GM21786 (cell line): ENCODE data around the gene TBC1D9B.

Experiments used
- ATAC-seq: cut with Tn5 transposase; IDR thresholded peaks from one replicate; pipeline ENCODE4 v1.9.1; 2021; ENCODE audit not compliant: unreplicated experiment

Gene TBC1D9B

DNA sequence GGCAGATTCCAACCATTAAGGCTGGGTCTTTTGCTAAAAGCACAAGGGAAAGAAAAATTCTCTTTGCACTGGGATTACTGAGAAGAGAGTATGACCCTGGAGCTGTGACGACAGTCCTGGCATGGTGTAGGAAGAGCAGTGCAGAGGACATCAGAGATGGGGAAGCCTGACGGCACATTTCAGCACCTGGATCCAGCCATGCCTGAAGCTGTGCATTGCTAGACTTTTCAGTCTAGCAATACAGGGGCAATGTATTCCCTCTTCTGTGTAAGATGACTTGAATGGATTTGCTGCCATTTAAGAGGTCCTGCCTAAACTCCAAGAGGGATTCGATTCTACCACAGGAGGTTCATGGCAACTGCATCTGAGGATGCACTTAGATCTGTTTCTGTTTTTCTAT, 36.7 kb downstream of the TBC1D9B start:
- ATAC-seq, result no peak

DNA sequence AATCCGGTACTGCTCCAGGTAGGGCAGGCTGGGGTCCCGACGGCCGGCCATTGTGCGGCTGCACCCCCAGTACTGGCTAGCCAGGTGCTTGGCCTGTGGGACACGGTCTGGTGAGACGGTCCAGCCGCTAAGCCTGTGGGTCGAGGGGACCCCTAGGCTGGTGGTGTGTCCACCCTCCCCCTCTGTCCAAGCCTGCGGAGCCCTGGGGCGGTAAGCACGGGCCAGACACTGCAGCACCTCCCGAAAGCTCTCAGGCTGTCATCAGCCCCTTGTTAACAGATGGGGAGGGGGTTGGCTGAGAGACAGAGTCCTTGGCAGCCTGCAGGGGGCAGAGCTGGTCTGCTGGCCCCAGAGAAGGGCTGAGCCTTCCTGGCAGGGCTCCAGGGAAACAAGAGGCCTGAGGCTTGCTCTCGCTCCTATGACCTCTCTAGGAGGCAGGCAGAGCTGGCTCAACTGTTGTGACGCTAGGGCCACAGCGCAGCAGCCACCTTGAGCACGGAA, 37.2 kb downstream of the TBC1D9B start:
- no peak for ATAC-seq

DNA sequence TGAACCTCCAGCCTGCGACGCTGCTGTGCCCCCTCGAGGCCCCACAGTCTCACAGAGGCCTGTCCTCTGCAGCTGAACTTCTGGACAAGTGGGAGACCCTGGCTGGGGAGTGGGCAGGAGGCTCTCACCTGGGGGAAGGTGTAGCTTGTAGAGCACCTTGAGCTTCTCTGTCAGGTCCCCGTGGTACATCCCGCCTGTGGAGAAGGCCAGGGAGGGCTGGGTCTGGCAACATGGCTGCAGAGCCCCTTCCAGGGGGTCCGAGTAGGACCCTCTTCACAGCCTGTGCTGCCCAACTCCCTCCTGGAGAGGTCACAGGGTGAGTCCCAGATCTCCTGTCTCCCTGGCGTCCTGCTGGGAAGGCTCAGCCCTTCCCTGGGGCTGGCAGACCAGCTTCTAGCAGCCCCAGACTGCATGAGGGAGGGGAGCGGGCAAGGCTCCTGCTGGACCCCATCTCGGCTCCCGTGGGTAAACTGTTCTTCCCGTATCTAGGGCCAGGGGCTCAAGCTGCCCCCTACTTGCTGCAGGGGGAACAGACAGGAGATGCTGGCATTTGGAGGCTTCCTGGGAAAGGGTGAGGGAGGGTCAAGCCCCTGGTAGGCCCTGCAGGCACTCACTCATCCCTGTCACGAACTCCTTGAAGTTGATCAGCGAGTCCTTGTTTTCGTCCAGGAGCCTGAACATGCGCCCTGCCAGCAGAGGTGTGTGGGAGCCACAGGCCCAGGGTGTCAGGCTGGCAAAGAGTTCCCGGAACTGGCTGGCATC, 37.9 kb downstream of the TBC1D9B start:
- ATAC-seq, result no peak

DNA sequence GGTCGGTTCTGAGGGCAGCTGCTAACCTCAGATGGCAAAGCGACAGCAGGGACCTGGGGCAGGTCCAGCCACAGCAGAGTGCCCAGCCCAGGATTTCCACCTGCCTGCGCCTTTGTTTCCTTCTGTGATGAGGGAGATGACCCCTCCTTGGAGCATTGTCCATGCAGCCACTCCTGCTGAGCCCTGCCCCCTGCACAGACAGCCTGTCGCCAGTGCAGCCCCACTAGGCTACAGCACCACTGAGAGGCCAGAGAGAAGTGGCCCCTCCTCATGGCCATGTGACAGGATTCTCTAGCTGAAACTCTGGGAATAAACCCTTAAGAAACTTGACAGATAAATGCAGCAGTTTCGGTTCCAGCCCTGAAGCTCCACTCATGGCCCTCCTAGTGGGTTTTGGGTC, 38.6 kb downstream of the TBC1D9B start:
- ATAC-seq, result no peak

DNA sequence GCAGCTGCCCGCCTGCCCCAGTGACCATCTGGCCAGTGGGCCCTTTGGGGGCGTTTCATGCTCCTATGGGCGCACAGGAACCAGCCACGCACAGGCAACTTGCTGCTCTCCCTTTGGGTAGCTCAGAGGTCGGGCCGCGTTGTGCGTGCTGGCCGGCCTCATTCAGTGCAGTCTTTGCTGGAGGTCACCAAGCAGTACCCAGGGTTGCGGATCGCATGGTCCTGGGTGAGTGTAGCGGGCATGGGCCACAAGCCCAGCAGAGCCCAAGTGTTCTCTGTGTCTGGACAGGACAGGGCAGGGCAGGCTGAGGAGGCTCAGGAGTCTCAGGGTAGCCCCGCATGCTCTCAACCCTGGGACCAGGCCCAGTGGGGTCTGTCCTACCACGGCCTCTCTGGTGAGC, 39.2 kb downstream of the TBC1D9B start:
- ATAC-seq, result no peak

DNA sequence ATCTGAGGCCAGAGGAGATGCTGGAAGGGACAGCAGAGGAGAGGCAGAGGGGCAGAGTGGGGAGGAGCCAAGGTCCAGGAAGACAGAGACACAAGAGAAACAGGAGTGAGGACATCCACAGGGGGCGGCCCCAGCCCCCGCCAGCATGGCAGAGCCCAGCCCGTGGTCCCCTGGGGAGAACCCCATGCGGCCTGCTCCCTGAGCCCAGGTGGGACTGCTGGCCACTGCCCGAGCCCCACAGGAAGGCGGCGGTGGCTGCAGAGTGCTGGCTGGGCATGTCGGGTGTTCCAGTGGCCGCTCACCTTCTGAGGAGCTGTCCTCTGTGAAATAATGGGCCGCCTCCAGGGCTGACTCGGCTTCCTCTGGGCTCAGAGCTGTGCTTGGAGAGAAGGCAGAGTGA, 40.2 kb downstream of the TBC1D9B start:
- no peak for ATAC-seq

DNA sequence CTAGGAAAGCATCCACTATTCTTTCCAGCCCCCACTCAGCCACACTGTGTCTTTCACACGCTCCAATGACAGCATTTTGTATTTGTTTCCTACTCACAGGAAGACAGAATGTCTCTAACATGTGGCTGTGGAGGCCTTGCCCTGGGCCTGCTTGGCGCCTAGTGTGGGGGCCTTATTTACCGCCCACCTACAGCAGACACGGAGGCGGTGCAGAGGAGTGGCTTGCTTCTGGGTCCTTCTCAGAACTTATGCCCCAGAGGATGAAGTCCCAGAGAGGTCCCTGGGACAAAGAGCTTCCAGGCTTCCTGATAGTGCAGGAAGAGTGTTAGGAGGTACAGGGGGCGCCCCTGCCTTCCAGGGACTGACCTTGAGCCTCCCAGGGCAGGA, 40.6 kb downstream of the TBC1D9B start:
- no peak for ATAC-seq

DNA sequence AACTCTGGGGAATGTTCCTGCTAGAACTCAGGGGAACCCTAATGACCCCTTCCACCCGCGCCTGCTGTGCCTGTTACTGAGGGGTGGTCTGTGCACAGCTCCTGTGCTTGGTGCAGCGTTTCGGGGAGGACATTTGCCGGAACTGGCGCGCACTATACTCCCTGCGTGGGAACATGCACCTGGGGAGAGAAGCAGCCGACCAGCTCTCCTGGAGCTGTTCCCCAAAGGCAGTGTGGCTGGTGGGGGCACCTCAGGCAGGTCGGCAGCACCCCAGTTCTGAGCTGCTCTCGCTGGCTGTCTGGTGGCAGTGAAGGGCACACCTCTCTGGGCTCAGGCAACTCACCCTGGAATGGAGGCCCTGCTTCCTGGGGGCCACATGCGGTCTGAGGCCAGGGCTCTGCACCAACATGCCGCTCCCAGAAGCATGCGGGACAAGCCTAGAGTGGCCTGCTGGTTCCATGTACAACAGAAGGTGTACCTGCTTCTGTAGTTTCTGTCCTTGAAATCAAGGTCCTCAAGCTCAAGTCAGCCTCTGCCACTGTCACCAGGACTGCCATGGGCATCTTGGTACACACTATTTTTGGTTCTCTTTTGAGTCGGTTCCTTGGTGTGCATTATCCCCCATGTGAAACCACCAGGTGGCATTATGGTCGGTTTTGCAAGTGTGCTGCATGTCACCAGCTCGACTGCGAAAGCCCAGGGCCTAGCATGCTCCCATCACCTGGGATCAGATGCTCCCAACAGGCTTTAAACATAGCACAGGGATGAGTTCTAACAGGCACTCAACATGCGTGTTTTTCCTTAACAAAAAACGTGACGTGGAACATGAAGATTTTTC, 41.2 kb downstream of the TBC1D9B start:
- ATAC-seq, result no peak

DNA sequence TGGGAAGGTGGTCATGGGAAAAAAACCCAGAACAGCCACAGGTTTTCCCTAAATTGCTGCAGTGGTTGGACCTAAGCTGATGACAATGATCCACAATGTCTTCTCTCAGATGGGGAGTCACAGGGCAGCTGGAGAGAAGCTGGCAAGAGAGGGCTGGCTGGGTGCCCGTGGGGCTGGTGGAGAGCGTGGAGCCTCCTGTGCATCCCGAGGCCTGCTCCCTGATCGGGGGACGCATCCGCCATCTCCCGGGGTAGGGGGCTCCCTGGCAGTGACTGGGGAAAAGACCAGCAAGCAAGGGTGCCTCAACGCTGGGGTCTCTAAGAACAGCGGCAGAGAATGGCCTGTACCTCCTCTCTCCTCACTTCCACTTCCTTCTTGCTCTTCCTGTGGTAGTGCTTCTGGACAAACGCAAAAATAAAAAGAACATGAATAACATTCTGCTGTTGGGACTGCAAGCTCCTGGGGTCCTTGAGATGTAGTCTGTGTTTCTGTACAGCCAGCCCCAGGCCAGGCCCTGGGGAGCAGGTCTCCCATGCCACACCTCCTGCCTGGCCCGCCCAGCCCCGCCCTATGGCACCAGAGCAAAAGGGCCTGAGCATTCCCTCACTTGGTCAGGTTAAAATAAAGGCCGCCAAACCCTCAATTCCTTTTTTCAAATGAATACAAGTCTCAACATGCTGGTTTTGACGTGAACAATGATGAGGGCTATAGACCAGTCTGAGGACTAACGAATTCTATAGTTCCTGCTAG, 42.0 kb downstream of the TBC1D9B start:
- no peak for ATAC-seq

DNA sequence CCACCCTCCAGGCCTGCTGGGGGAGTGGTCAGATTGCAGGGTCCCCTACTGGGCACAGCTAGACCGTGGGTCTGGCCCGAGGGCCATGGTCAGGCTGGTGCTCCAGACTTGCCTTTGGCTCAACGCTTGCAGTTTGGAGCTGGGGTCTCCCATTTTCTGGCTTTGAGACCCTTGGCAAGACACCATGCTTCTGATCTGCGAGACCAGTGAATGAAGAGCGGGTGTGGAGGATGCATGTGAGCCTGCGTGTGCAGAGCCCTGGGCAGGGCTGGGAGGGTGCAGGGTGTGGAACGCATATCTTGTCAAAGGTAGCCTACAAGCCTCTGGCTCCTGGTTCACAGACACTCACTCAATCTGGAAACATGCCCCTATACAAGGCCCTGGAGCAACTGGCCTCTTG, 43.0 kb downstream of the TBC1D9B start:
- ATAC-seq, result no peak

DNA sequence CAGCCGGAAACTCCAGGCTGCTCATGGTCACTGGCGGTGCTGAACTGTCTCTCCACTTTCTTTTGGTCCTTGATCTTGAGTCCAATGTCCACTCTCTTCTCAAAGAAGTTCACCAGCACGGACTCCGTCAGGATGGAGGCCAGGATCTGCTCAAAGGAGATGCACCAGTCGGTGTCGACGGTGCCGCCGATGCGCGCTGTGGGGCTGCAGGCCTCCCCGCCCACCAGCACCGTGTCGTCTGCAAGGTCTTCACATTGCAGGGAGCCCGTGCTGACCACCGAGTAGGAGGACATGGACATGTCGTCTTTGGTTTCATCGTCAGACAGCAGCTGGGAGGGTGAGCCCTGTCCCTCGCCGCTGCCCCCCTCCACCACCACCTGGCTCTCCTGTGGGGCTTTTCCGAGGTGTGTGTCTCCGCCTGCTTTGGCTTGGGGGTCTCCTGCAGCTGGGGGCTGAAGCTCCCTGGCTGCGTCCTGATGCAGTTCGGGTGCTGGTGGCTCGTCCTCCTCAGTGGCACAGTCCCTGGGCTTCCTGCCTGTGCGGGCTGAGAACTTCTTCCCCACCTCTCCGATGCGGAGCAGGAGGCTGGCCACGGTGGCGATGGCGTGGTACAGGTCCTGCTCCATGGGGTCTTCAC, 44.1 kb downstream of the TBC1D9B start:
- ATAC-seq, result no peak

DNA sequence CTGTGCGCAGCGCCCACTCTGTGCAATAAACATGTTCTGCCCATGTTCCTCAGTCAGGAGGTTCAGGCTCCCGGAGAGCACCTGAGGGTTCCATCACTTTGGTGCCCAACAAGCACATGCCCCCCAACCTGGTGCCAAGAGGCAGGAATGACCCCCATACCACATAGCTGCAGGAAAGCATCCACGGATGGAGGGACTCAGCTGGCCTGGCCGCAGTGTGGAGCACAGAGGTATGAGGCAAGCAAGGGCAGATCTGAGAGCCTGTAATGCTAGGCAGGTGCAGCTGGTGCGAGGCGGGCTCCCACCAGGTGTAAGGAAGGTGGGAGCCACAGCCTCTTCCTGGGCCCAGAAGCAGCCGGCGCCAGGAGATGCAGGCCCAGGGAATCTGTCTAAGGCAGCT, 44.8 kb downstream of the TBC1D9B start:
- no peak for ATAC-seq

DNA sequence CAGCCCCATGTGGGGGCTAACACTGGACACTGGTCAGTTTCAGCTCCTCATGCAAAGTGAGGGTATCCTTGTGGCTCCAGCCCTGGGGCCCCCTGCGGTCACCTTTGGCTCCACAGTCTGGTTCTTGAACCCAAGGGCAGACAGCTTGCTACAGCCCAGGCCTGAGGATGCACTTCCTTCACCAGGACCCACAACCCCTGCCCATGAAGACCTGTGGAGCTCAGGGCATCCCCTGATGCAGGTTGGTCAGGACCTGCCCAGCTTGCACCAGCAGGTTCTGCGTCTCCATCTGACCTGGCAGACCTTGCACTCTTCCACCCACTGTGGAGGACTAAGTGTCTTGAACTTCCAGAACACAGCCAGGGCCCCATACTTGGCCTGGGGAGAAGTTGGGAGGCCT, 45.4 kb downstream of the TBC1D9B start:
- no peak for ATAC-seq

DNA sequence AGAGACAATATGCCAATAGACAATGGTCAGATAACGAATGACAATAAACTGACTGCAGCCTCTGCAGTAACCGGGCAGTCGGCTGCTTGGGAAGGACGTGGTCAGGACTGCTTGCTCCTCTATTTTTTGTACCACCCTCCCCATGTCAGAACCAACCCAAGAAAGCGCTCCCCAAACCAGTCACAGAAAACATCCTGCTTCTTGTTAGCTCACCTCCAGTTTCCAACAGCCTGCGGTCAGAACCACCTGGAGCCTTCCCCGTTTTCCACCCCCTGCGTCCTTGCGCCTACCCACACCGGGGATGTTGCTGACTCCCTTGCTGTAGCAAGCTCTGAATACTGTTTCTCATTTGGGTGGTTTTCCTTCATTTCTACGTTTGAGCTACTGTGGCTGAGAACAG, 47.4 kb downstream of the TBC1D9B start:
- ATAC-seq, result no peak

DNA sequence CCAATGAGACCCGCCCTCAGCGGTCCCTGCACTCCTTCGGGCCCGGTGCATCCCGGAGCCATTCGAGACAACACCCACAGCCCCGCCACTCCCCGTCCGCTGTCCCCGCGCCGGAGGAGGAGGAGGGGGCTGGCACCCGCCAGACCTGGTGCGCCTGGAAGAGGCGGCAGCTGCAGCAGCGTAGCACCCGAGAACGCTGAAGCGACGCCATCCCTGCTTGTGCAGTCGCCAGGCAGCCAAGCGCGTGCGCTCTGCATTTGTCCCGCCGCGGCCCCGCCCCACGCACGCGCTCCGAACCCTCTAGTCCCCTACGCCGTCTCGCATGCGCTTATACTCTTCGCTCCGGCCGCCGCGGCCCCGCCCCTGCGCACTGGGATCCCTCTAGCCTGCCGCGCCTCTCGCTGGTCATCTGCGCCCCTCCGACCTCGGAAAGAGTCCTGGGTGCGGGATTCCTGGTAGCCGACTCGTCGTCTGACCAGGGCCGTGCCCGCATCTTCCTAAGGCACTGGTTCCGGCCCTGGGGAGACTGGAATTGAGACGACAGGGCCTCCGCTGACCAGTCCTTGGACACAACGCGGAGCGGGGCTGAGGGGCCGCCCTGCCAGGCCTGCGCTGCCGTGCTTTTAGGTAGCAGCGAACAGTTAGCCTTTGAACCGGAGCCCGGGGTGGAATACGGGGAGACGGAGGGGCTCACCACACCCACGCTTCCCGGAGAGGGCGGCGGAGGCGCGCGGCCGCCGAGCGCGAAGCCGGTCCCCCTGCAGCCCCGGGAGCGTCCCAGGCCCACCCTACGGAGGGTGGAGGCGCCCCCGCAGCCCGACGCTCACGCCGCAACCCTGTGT, 48.9 kb downstream of the TBC1D9B start, which contains the start of gene MRNIP:
Gene MRNIP (minus strand): TSS at position 232 of the 842 bp plus-strand sequence. CDS start 21 bp downstream, at position 211.
- ATAC-seq, result peak; percentile 97

DNA sequence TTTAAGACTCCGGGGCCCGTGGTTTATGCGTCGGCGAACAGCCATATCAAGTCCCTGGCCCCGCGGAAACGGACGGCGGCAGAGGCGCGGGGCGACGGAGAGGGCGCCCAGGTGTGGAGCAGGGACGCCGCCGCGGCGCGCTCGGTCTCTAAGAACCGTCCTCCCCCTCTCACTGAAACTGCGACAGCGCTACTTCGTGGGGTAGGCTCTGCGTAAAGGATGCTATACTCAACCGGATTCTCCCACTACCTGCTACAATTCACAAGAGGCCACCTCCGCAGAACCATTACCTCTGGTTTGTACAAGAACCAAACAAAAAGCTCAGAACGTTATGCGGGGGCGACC, 49.5 kb downstream of the TBC1D9B start:
- peak; percentile 33 for ATAC-seq

DNA sequence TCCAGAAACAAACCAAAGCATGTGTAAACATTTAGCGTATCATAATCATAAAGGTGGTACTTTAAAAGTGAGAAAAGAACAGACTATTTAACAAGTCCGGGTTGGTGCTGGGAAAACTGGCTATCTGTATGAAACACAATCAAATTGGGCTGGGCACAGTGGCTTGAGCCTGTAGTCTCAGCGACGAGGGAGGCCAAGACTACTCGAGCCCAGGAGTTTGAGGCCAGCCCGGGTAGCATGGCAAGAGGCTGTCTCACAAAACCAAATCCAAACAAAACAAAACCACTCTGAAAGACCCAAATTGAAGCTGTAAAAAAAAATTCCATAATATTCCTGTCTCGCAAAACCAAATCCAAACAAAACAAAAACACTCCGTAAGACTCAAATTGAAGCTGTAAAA, 53.3 kb downstream of the TBC1D9B start:
- no peak for ATAC-seq

DNA sequence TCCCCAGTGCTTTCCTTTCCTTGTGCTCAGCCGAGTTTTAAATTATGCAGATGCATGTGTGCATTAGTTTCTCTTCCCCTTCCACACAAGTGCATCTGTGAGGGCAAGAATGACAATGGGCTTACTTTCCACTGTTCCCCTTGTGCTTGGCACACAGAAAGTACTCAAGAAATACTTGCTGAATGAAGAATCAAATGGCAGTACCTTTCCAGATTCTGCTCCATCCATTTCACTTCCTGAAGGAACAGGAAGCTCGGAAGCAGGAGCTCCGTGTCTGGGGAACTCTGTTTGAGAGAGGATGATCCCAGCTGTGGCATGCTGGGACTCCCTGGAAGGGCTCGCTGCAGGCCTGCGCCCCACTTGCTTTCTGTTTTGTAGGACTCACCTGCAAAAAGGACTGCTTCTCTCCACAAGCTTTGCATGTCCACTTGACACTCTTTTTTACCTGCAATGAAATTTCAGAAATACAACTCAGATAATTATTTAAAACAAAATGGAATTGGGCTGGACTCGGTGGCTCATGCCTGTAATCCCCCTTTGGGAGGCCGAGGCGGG, 54.6 kb downstream of the TBC1D9B start:
- ATAC-seq, result peak; percentile 97

DNA sequence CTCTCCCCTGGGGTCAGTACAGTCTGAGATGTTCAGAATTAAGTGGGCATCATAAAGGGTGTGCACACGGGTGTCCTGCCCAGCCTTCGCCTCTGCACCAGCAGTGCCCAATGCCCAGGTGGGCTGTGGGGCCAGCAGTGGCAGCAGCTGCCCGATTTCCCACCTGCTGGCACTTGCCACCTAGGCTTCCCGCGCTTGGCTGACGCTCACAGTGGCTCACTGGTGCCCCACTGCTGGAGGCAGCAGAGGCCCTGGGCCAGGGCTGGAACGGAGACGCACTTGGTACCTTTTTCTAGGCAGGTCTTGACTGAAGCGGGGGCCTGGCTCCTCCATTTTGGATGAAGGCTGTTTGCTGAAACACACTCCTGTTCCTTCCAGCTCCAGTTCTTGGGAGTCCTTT, 66.1 kb downstream of the TBC1D9B start:
- no peak for ATAC-seq

DNA sequence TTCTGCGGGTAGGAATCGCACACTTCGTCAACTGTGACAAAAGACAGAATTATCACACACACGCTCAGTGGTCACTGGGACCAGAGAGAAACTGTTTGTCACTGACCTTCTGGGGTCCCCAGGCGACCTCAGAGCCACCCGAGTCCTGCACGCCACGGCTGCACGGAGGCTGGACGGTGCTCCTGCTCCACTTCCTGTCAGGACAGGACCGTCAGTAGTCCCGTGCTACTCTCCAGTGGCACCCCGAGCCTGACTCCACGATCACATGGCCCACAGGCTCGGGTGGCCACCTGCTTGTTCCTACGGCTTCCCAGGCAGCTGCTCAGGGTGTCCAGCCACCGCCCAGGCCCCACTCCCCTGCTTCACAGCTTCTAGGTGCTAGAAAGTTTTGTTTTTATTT, 66.9 kb downstream of the TBC1D9B start:
- no peak for ATAC-seq
